HG03066 (cell line): Measurements from ENCODE around the gene SEMA5B.

Experiments used
- ATAC-seq: cut with Tn5 transposase; IDR thresholded peaks from one replicate; pipeline ENCODE4 v1.9.1; 2021; ENCODE audit warnings: low read depth; ENCODE audit not compliant: unreplicated experiment

SEMA5B gene

DNA sequence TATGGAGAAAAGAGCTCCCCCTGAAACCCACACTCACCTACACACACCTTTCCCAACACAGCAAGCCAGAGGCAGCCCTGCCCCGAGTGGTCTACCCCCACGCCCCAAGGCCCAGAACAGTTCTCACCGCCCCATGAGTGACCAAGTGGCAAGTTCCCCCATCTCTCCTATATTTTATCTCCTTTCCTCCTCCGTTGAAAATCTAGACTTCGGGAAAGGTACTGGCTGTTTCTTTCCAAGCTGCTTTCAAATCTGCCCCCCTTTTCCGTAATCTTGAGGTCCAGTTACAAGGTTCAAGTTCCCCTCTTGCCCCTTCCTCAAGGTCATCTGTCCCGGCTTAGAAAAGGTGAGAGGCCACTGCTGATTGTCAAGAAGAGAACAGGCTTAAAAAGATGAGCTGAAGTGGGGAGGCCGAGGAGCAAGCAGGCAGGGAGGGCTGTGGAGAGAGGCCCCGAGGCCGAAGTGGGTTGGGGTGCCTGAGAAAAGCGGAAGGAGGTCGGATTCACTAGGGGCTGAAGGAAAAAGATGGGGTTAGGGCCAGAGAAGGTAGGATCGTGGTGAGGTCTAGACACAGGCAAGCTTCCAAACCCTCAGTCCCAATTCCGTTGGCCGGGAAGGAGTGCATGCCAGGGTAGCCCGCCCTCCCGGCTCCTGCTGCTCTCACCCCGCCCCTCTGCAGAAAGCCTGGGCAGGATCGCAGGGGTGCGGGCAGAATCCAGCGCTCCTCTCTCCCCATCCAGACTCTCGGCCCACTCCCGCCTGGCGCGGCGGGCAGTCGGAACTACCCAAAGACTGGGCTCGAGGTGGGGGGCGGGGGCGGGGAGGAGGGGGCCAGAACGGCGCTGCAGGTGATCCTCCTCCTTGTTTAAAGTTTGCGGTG lies 1.7 kb downstream of the SEMA5B start:
- no peak for ATAC-seq

DNA sequence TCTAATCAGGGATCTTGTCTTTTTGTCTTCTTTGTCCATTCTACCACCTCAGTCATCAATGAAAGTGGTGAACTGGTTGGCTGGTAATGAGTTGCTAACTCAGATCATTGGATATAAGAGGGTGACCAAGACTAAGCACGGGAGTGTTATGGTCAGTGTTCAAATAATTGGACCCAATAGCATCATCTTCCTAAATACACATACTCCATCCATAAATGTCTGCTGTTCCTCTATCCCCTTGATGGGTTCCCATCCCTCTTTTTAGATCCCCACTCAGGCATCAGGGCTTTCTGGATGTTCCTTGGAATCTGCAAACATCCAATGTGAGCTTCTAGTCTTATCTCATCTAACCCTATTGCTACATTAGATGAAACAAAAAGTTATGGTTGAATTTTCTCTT lies 3.5 kb downstream of the SEMA5B start:
- no peak for ATAC-seq

DNA sequence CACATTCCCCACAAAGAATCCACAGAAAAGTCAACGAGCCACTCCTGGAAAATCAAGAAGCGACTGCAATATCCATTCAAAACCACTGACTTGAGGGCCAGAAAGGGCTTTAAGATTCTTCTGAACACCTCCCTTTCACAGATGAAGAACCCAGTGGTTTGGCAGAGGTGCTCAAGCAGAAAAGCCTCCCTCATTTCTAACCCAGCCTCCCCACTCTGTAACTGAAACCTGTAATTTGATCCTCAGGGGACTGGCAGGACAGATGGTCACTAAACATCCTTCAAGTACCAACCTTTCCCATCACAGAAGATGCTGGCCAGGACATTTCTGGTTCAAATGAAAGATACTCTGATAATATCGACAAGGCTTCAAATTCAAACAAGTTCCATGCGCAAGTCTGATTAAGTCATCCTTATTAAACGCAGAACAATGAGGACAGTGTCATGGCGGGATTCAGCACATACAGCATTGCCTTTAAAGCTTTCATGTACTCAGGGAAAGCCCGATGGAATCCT lies 5.5 kb downstream of the SEMA5B start:
- ATAC-seq, result no peak

DNA sequence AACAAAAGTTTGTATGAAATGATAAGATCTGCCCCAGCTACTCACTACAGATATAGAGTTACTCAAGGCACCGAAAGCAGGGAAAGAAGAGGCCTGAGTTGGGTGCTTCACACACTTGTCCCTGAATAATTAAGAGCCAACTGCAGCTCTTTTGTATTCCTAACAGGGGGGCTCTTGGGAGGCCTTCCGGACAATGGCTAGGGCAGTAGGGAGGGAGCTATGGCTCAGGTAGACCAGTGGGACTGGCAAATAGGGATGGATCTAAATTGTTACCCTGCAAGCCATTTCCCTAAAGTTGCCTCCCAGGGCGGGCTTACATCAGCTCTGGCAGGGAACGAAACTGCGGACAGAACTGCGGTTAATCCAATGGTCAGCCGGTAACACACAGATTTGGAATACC lies 6.2 kb downstream of the SEMA5B start:
- ATAC-seq, result no peak

DNA sequence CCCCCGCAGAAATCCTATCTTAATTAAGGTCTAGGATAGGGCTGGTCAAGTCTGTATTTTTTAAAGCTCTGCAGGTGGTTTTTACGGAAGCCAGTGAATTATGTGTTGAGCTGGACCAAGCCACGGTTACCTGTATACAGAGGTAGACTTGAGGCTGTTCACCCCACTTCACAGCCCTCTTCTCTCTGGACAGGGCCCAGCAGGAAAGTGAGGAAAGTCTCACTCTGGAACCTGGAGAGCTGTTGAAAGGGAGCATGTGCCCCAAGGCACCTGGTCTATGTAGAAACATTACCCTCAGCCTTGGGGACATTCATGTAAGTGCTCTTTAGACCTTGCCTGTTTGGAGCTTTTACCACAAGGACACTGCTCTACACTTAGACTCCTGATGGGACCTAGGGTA lies 6.9 kb downstream of the SEMA5B start:
- no peak for ATAC-seq

DNA sequence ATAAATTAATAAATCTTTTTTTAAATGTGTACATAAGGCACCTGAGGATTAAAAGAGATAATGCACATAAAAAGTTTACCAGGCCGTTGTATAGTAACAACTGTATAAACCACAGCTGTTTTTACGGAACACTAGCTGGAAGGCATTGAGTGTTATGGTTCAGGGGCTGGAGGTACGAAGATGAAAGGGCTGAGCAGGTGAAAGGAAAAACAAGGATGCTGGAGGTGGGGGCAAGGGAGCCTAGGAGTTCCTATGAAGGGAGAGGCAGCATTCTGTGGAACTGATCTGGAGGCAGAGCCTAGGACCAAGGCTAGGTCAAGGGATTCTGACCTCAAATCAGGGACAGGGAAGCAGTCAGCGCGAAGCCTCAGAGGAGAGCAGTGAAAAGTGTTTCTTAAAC lies 8.0 kb downstream of the SEMA5B start:
- no peak for ATAC-seq

DNA sequence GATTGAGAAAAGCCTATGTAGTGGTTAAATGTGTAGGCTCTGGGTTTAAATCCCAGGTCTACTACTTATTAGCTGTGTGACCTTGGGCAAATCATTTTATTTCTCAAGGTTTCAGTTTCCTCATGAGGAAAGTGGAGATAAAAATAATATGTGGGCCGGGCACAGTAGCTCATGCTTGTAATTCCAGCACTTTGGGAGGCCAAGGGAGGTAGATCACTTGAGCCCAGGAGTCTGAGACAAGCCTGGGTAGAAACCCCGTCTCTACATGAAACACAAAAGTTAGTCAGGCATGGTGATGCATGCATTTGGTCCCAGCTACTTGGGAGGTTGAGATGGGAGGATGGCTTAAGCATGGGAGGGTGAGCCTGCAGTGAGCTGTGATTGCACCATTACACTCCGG lies 8.4 kb downstream of the SEMA5B start:
- ATAC-seq, result no peak

DNA sequence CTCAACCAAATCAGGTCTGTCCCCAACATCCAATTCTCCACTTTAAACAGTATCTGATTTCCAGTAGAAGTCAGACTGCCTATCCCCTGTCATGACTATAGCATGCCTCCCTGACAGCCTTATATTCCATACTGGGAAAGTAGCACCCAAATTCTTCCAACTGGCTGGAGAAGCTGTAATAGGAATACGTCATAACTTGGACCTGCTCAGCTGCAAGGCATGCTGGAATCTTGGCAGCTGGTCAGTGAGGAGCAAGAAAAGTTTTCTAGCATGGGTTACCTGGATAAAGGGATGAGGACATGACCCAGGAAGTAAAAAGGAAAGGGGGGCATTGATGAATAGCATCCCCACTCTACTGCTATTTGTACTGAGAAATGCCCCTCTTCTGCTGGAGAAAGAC lies 8.9 kb downstream of the SEMA5B start:
- ATAC-seq, result no peak

DNA sequence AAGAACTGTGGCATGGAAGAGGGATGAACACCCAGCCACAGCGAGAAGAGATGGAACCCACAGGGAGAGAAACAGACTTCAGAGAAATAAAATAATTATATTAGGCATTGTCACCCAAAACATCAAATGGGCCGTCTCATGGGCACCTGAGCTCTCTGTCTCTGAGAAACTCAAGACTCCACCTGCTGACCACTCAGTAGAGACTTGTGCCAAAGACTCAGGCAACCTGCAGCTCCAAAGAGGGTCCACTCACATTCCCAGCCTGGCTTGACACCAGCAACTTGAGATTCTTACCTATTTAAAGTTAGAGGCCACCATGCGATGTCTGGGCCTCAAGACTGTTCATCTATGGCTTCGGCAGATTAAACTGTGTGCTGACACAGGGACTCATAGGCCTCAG lies 12.0 kb downstream of the SEMA5B start:
- no peak for ATAC-seq

DNA sequence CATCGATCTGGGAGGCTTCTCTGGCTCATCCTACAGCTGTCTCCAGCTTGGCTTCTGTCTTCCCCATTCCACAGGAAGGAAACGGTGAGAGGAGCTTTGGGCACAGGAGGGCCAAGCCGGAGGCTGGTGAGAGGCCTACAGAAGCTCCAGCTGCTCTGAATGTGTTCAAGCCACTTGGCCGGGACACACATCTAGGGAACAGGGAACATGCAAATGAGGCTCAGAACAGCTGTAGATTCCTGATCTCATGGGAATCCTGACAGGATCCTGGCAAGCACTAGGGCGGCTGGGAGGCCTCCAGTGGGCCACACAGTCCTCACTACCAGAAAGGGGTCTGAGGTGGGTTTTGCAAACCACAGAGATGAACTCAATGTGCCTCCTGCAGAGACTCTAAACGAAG lies 13.7 kb downstream of the SEMA5B start:
- ATAC-seq, result no peak

DNA sequence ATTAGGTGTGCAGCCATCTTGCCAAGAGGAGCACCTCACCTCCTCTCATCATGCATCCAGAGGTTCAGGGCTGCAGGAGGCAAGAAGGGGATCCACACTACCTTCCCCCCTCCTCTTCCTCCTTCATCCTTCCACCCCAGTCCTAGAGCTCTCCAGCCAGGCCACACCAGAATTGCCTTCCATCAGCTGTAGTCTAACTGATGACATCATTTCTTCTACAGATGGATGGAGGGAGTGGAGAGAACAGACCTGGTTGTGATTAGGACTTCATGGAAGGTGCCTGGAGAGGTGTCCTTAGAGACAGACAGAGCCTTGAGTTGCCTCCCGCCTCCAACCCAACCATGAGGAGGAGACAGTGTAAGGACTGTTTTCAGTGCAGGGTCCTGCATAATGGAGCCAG lies 14.9 kb downstream of the SEMA5B start:
- ATAC-seq, result no peak

DNA sequence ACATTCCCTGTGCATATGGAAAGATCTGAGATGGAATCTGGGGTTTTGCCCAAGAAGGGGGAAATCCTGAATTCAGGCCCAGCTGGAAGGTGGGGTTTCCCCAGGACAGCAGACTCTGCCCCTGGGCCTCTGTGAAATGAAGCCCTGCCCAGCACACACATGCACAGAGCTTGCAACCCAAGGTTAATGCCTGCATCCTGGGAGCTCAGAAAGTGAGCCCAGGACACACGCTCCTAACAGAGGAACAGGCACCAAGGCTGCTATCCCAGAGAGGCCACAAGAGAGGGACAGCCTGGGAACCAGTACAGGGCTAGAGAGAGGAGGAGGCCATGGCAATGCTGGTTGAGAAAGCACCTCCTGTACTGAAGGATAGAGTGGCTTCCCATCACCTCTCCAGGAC lies 16.1 kb downstream of the SEMA5B start:
- no peak for ATAC-seq

DNA sequence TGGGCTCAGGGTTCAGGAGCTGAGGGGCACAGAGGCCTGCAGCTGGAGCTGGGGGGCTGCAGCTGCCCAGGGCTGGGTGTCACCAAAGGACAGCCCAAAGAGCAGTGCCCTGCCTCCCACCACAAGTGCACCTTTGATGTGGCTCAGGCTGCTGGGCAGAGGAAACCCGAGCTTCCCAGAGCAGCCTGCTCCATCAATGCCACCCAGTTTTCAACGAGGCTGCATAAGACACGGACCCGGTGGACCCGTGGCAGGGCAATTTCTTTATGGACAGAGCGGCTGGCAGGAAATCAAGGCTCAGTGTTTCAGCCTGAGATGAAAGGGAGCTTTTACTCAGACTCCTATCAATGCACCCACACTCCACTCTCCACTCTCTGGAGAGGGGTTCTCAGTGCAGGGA lies 18.7 kb downstream of the SEMA5B start:
- ATAC-seq, result no peak

DNA sequence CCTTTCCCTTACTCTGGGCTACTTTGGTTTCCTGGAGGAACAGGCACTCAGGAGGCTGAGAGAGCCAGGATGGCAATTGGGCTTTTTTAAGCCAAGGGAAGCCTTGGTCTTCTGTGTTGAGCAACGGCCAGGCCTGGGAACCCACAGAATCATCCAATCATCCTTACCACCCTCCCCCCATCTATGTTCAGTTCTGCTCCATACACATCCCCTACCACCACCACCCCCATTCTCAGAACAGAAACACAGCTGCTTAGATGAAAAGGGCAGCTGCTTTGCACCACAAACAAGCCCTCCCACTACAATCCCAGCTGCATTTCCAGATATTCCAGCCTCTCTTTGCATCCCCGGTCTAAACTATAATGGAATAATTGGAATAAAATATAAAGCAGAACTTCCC lies 21.0 kb downstream of the SEMA5B start:
- ATAC-seq, result no peak

DNA sequence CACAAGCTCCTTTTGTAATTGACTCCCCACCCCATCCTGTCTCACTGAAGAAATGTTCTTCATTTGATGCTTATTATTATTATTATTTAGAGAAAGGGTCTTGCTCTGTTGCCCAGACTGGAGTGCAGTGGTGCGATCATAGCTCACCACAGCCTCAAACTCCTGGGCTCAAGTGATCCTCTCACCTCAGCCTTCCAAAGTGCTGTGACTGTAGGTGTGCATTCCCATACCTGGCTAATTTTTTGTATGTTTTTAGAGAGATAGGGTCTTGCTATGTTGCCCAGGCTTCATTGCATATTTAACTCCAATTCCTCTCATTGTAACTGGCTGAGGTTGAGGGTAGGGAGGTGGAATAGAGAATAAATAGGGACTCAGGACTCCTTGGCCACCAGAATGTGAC lies 22.3 kb downstream of the SEMA5B start:
- no peak for ATAC-seq

DNA sequence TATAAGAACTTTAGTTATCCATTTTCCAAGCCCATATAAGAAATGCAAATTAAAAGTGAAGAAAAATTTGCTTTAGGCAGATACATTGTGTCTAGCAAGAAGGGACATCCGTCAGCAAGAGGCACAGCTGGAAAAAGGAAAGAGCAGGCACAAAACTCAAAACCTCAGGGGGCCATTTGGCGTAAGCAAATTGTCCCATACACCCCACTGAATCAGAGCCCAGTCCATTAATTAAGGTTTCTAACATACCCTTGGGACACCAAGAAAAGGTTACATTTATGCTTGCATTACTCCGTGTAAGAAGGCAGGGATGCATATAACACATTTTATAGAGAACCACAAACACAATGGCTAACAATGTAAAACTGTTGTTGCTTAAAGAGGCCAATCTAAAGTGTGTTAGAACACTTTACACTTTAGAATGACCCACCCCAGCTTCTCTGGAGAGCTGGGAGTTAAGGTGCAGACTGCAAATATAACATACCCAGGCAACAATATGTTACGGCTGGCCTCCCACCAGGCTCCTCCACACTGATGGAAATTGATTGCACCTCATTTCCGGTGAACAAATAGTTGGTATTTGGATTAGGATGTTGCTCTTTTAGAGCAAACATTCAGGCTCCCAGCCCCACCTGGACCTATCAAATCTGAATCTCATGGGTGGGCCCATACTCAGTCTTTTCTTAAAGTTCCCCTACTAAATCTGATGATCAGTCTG lies 23.2 kb downstream of the SEMA5B start:
- ATAC-seq, result no peak

DNA sequence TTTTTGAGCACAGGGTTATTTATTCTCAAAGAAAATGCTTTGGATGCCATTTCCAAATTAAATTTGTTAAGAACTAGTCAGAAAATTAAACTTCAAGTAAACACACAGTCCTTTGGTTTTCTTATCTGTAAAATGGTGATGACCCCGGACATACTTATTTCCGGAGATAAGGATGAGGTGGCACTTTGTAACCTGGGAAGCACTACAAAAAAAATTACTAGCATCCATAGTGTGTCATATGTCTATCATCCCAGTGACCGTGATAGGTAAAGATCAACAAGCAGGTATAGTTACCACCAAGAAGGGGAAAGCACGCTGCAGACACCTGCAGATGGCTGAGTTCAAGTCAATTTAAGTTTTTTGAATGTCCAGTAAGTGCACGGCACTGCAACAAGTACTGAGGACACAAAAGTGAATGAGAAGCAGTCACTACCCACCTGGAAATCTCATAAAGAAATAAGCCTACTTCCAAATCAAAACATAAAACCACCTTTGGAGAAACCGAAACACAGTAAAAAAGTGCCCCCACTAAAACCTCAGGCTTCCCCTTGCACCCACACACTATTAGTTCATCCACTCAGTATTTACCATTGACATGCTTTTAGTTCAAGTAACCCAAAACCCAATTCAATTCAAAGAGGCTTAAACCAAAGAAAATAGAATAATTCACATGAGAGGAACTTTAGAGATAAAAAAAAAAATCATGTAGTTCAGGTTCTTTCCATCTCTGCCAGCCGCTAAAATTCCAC lies 24.6 kb downstream of the SEMA5B start:
- no peak for ATAC-seq

DNA sequence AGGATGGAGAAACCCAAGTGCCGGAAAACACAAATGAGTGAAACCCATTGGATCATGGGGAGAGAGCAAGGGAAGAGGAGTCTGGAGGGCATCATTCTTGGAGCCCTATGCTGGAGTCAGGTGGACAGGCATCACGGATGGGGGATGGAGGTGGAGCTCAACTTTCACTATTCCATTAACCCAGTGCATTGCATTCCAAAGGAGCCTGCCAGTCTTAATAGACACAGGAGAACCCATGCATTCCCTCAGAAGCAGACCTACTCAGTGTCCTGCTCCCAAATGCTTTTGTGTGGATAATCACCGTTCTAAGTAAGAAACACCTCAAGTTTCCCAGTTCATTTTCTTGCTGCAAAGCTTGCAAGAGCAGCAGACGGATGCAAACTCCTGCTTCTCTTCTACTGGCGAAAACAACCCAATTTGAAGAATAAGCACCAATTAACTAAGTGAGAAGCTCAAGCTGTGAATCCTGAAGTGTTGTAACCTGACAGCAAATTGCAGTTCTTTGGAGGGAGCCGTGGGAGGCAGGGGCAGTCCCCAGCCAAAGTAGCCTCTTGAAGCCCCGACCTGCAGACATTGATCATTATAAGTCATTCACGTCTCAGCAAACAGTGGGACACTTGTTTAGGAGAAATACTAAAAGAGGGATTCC lies 25.3 kb downstream of the SEMA5B start:
- ATAC-seq, result no peak

DNA sequence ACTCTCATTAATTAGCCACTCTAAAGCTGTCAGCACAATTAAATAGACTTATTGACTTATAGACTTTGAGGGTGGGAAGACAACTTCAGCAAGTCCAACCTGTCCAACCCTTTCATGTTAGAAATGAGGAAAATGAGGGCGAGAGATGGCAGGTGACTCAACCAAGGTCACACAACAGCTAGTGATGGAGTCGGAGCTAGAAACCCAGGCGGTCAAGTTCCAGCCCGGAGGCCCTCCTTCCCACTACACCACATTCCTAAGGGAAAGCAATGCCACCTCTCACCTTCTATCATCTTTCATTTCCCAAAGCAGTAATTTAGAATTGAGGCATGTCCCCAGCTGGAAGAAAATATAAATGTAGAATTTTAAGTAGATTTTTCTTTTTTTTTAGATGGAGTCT lies 28.7 kb downstream of the SEMA5B start:
- ATAC-seq, result no peak

DNA sequence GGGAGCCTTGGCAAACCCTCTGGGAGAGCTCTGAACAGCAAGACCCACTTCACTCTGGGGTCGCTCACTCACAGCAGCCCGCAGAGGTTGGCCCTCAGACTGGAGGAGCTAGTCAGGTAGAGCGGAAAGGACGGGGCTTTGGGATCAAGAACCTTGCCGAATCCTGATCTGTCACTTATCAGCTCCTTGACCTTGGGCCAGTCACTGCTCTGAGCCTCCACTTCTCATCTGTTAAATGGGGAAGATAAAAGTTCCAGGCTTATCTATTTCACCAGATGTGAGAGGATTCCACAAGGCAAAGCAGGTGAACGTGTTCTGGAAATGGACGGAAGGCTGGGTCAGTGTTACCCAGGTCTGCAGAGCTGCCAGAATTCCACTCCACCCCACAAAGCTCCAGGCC lies 29.4 kb downstream of the SEMA5B start:
- no peak for ATAC-seq
